NCI-H187 (cell line): ENCODE data around the gene LINC00237.

ENCODE experiments used
- DNase-seq, 2 experiments: peaks; one replicate each; lab custom pipeline; 2025; lab: John Stamatoyannopoulos, UW

Gene LINC00237

DNA sequence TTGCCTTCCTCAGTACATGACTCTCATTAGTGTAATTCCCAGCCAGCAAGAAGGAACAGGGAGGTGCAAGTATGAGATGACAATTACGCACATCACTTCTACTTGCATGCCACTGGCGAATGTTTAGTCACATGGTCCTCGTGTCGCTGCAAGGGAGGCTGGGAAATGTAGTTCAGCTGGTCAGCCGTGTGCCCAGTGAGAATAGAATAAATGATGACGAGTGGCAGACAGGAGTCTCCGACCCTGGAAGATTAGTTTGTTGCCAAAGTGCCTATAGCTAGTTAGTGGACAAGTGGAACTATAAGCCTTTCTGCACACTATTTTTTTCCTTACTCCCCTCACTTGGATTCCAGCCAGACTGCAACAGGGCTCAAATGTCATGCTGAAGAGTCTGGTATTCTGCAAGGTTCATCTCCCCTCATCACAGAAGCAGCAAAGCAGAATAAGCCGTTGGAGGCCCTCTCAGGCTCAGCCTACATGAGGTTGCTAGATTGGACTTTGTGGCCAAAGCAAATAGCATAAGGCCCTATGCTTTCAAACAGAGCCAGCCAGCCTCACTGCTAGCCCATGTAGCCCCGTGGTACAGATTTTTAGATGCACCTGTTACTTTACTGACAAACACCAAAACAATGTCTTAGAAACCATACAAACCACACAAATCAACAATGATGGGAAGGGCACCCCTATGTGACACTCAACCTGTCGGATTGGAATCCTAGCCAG is 9.7 kb downstream of the LINC00237 start:
- DNase-seq: peak in 1 of 2 experiments; percentile 43

- no peak for DNase-seq
Measured at GRCh38 chr20:21092806-21093205, 13.4 kb downstream of the LINC00237 start.

DNA sequence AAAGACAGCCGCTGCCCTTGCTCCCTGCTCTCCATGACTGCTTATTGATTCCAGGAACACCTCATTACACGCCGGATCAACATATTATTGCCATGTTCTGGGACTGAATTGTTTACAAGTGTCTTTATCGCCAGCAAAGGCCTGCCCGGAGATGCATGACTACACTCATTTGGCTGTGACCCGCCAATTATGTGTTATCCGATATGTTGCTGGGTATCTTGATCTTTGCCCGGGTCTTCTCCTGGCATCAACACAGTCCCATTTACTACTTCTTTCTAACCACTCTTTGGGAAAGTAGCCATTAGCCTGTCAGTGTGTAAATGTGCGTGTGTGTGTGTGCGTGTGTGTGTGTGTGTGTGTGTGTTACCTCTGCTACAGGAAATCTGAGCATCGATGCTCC is 15.4 kb downstream of the LINC00237 start:
- peak in 1 of 2 experiments; percentile 22 for DNase-seq

GRCh38 chr20:21090111-21090618 is 16.0 kb downstream of the LINC00237 start:
- no peak for DNase-seq

- DNase-seq: no peak
Measured at GRCh38 chr20:21089391-21089790, 16.8 kb downstream of the LINC00237 start.

- no peak for DNase-seq
Measured at GRCh38 chr20:21087862-21088540, 18.2 kb downstream of the LINC00237 start.

- DNase-seq: no peak
Measured at GRCh38 chr20:21083825-21084325, 22.3 kb downstream of the LINC00237 start.

- no peak for DNase-seq
Measured at GRCh38 chr20:21082584-21082983, 23.6 kb downstream of the LINC00237 start.

DNA sequence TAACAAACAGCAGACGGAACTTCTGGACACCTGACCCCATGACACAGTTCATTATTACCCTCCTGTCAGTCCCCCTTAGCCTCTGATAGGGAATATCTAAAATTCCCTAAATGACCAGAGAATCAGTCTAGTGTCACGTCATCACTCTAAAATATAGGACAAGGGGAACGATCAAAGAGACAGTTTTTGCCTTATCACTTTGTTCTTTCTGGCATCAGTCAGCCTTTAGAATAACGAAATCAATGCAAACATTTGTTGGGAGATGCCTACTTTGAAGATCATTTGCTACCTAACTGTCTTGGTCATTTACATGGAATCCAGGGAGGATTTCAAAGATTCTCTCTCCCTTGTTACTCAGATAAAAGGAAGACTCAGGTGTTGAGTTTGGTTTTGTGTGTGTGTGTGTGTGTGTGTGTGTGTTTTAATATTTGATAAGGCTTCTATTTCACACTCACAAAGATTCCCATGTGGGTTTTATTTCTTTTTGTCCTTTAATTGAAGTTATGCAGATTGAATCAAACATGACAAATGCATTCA is 28.3 kb downstream of the LINC00237 start:
- DNase-seq: no peak

DNA sequence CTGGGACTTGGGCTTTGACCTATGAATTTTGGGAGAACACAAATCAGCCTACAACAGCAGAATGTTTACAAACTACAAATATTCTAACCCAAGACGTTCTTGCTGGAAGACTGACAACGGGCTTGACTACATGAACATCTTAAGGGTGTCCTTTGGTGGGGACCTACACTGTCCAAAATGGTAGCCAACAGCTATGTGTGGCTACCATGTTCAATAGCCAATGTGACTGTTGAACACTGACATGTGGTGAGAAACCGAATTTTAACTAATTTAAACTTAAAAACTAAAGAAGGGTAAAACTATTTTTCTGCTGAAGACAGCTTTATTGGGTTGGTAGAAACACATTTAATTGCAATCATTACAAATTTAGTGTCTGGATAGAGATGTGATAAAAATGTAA is 30.1 kb downstream of the LINC00237 start:
- DNase-seq: no peak

DNA sequence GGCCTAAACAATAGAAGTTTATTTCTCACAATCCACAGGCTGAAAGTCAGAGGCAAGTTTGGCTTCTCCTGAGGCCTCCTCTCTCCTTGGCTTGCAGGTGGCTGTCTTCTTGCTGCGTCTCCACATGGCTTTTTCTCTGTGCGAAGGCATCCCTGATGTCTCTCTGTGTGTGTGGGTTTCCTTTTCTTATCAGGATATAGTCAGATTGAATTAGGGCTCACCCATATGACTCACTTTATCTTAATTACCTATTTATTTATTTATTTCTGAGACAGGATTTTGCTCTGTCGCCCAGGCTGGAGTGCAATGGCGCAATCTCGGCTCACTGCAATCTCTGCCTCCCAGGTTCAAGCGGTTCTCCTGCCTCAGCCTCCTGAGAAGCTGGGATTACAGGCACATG is 30.7 kb downstream of the LINC00237 start:
- DNase-seq: no peak

DNA sequence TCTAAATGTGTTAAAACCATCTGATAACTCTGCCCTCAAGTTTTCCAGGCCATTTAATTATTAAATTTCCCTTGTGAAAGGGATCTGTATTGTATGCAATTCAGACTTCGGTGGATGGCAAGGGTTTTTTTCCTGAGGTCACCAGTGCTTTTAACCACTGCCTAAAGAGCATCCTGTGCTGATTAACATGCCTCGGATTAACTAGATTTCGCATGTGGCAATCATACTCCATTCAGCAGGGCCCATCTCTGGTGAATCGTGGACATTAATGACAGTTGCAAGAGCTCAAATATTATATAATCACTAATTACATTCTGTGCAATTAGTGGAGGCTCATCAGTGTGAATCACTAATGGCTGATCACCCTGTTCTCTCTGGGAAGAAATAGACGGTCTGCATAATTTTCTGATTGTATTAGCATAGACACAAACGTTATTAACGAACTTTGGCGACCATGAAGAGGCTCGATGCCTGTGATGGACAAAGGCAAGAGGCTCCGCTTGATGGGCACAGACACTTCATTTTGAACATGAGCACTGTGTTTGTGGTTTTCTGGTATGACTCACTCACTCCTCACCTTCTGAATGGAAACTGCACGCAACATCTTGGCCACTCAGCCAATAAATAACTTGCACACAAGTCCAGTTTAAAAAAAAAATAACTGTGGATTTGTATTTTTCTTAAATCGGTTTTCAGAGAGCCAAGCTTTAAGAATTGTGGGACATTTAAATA is 31.4 kb downstream of the LINC00237 start:
- DNase-seq: no peak

DNA sequence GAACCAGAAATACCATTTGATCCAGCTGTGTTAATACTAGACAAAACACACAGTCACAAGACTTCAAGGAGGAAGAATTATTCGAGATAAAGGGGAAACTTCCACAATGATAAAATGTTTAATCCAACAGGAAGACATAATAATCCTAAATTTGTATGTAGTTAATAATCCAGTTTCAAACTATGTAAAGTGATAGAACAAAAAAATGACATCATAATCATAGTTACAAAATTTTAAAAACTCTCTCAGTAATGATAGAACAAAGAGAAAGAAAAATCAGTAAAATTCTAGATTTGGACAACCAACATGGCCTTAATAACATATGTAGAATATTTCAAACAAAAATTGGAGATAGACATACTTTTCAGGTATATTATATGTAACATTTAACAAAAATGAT is 38.9 kb downstream of the LINC00237 start:
- DNase-seq: no peak

- no peak for DNase-seq
Measured at GRCh38 chr20:21064924-21065323, 41.2 kb downstream of the LINC00237 start.

DNA sequence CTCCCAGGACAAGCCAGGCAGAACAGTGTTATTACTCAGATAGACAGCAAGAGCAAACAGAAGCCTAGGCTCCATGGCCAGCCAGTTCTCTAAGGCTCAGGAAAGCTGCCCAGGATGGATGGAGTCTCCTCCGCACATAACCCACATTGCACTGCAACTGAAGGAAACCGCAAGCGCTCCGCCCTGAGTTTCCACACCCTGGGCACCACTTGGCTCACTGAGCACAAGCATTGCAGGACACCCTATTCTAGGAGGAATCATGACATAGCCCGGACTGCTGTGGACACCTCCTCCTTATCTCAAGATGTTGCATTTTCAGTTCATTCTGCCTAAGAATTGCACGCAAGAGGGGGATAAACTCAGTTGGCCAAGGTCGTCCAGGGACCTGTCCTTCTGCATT is 42.9 kb downstream of the LINC00237 start:
- DNase-seq: no peak

- DNase-seq: no peak
Measured at GRCh38 chr20:21053002-21053762, 53.0 kb downstream of the LINC00237 start.

DNA sequence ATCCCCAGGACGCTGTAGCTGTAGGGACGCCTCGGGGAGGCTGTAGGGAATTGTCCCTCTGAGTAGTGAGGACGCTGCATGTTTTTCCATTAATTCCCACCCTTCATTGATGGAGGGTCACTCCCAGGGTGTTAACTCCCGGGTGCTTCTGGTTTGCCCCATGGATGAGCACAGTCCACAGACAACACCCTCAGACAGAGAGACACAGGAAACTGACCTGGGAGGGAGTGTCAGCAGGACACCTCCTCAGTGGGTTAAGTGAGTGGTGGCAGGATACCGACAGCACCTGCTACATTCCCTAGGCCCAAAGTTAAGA is 53.5 kb downstream of the LINC00237 start:
- no peak for DNase-seq

GRCh38 chr20:21052241-21052640 is 53.9 kb downstream of the LINC00237 start:
- no peak for DNase-seq

- no peak for DNase-seq
Measured at GRCh38 chr20:21050710-21051109, 55.4 kb downstream of the LINC00237 start.

DNA sequence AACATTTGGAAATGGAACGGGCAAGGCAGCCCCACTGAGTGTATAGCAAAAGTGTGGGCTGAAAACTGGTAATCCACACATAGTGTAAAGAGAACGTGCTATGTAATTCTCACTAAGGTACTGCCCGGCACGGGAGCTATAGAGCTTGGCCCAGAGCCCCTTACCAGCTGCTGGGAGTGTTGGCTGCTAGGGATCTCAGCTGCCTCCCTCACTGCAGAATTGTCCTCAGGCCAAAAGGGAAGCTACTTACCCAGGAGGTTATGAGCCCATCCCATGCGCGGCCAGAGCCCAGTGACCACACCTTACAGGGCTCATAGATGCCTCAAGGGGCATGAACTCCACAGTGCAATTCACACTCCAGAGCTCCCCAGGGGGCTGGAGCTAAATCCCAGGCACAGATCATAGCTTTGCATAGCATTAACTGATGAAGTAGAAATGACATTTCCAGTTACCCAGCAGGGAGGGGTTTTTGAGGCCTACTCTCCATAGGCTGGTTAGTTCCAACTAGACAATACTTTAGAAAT is 56.8 kb downstream of the LINC00237 start:
- DNase-seq: no peak

GRCh38 chr20:21048841-21049273 is 57.3 kb downstream of the LINC00237 start:
- no peak for DNase-seq
